H1 (cell line): ENCODE measurements around the gene INHBC. TPM values are rescaled to one million over a fixed set of nuclear protein-coding genes. Genes with fewer than 3 reads are reported as not detected.
A peak's percentile ranks its signal among the peaks of the same experiment; 100 is the strongest.

Source experiments
- CTCF ChIA-PET: fragments of 300-600 bp; sonication (Branson Sonifier 250); formaldehyde crosslinking; loops from one replicate; lab custom pipeline; 2021; ENCODE audit not compliant: partially characterized antibody; lab: Charles Lee
- POLR2A ChIA-PET: fragments of 300-600 bp; sonication (Branson Sonifier 250); formaldehyde crosslinking; loops from one replicate; lab custom pipeline; 2021; ENCODE audit warnings: inconsistent platforms; ENCODE audit not compliant: partially characterized antibody; lab: Charles Lee
- DNase-seq, 2 experiments: peaks; one replicate each; pipeline versions ENCODE4 v3.0.0 to v3.0.0-alpha.2; 2010 to 2022; ENCODE audit warnings: low spot score in 2 of 2, low read depth in 1 of 2, mixed read lengths in 1 of 2
- FAIRE-seq: peaks from 2 replicates; lab custom pipeline; 2011; peaks lifted over from hg19 to GRCh38; lab: Jason Lieb, UNC
- H2AFZ ChIP-seq: 2 replicates; pipeline ENCODE4 v1.8.1; 2012; ENCODE audit warnings: low read length, inconsistent platforms
- H2AK5ac ChIP-seq: 2 replicates; pipeline ENCODE4 v1.6.1; 2013; ENCODE audit warnings: low read depth, low read length
- H2BK120ac ChIP-seq: replicated peaks from 2 replicates; pipeline ENCODE3; 2013; ENCODE audit warnings: low read depth, low read length, inconsistent platforms
- H2BK12ac ChIP-seq: 2 replicates; pipeline ENCODE4 v1.6.1; 2013; ENCODE audit warnings: low read depth, low read length
- H2BK15ac ChIP-seq: 2 replicates; pipeline ENCODE4 v1.6.1; 2013; ENCODE audit warnings: low read length
- H2BK20ac ChIP-seq: 2 replicates; pipeline ENCODE4 v1.6.1; 2013; ENCODE audit warnings: low read length
- H2BK5ac ChIP-seq: 2 replicates; pipeline ENCODE4 v1.6.1; 2013; ENCODE audit warnings: low read depth, low read length
- H3K14ac ChIP-seq: 2 replicates; pipeline ENCODE4 v1.6.1; 2013; ENCODE audit warnings: inconsistent platforms; ENCODE audit not compliant: insufficient read length
- H3K18ac ChIP-seq: 2 replicates; pipeline ENCODE4 v1.6.1; 2013; ENCODE audit warnings: low read length; ENCODE audit errors: extremely low read depth
- H3K23ac ChIP-seq: 2 replicates; pipeline ENCODE4 v1.6.1; 2013; ENCODE audit warnings: inconsistent platforms; ENCODE audit not compliant: insufficient read length
- H3K23me2 ChIP-seq: 2 replicates; pipeline ENCODE4 v1.6.1; 2013; ENCODE audit warnings: low read depth, low read length
- H3K27ac ChIP-seq: 2 replicates; pipeline ENCODE4 v1.6.1; 2011; ENCODE audit warnings: low read depth, low read length, inconsistent platforms
- H3K27me3 ChIP-seq, 4 experiments: replicated peaks in 1 of 4; 1 replicate in 1 of 4; 2 replicates in 3 of 4; pipeline versions ENCODE4 v1.6.1 to v1.8.1; 2011 to 2013; ENCODE audit warnings: low read length in 3 of 4, mild to moderate bottlenecking in 3 of 4, inconsistent platforms in 2 of 4, mixed read lengths in 2 of 4, moderate library complexity in 1 of 4; ENCODE audit not compliant: control insufficient read depth in 3 of 4, insufficient read depth in 3 of 4; ENCODE audit errors: extremely low read depth in 1 of 4
- H3K36me3 ChIP-seq, 4 experiments: 2 replicates each; pipeline versions ENCODE4 v1.6.1 to v1.8.1; 2011 to 2013; ENCODE audit warnings: mild to moderate bottlenecking in 4 of 4, low read length in 3 of 4, moderate library complexity in 2 of 4, control low read depth in 1 of 4, inconsistent platforms in 1 of 4; ENCODE audit not compliant: insufficient read depth in 4 of 4, control insufficient read depth in 2 of 4
- H3K4ac ChIP-seq: replicated peaks from 2 replicates; pipeline ENCODE3; 2013; ENCODE audit warnings: low read length, low read depth, mixed read lengths, inconsistent platforms; ENCODE audit not compliant: insufficient read length
- H3K4me1 ChIP-seq, 4 experiments: replicated peaks in 1 of 4; 1 replicate in 1 of 4; 2 replicates in 3 of 4; pipeline versions ENCODE4 v1.6.1 to v1.8.1; 2011 to 2013; ENCODE audit warnings: low read length in 3 of 4, inconsistent platforms in 2 of 4, mixed read lengths in 1 of 4; ENCODE audit not compliant: insufficient read depth in 4 of 4, control insufficient read depth in 3 of 4
- H3K4me2 ChIP-seq, 2 experiments: 2 replicates each; pipeline versions ENCODE4 v1.6.1 to v1.8.1; 2011 to 2013; ENCODE audit warnings: low read depth in 2 of 2, low read length in 2 of 2, control low read depth in 1 of 2, inconsistent platforms in 1 of 2, mild to moderate bottlenecking in 1 of 2; ENCODE audit not compliant: insufficient read depth in 1 of 2
- H3K4me3 ChIP-seq, 4 experiments: fragments of 200-600, 300-600 bp in 1 of 4; sonication (generic), shearing (Covaris generic), sonication (Bioruptor Twin) in 1 of 4; 2 replicates each; pipeline versions ENCODE4 v1.5.1 to v1.8.1; 2011 to 2016; ENCODE audit warnings: low read length in 4 of 4, low read depth in 3 of 4, control low read depth in 2 of 4, inconsistent platforms in 2 of 4, mild to moderate bottlenecking in 2 of 4, mixed read lengths in 1 of 4, moderate library complexity in 1 of 4; ENCODE audit not compliant: insufficient read depth in 2 of 4; ENCODE audit errors: extremely low read depth in 1 of 4
- H3K56ac ChIP-seq: replicated peaks from 2 replicates; pipeline ENCODE3; 2013; ENCODE audit warnings: low read depth, mild to moderate bottlenecking, mixed read lengths, low read length, inconsistent platforms; ENCODE audit not compliant: insufficient read length
- H3K79me1 ChIP-seq: 2 replicates; pipeline ENCODE4 v1.6.1; 2013; ENCODE audit warnings: low read depth, low read length, control low read depth
- H3K79me2 ChIP-seq, 2 experiments: 2 replicates each; pipeline versions ENCODE4 v1.6.1 to v1.8.1; 2012 to 2013; ENCODE audit warnings: low read length in 2 of 2, mild to moderate bottlenecking in 2 of 2, inconsistent platforms in 1 of 2; ENCODE audit not compliant: insufficient read depth in 2 of 2, control insufficient read depth in 1 of 2
- H3K9ac ChIP-seq, 4 experiments: replicated peaks in 1 of 4; 1 replicate in 1 of 4; 2 replicates in 3 of 4; pipeline versions ENCODE4 v1.6.1 to v1.8.1; 2011 to 2013; ENCODE audit warnings: low read depth in 3 of 4, low read length in 3 of 4, control low read depth in 2 of 4, mild to moderate bottlenecking in 2 of 4, moderate library complexity in 2 of 4, inconsistent platforms in 1 of 4; ENCODE audit errors: extremely low read depth in 1 of 4
- H3K9me3 ChIP-seq, 2 experiments: 2 replicates each; pipeline versions ENCODE4 v1.6.1 to v1.8.1; 2012 to 2013; ENCODE audit warnings: mild to moderate bottlenecking in 2 of 2, moderate library complexity in 2 of 2, control low read depth in 1 of 2, inconsistent platforms in 1 of 2, low read depth in 1 of 2, low read length in 1 of 2, mixed read lengths in 1 of 2; ENCODE audit not compliant: insufficient read depth in 2 of 2
- H4K20me1 ChIP-seq, 2 experiments: replicated peaks in 1 of 2; 2 replicates each; pipeline versions ENCODE3 to v1.8.1; 2011 to 2013; ENCODE audit warnings: inconsistent platforms in 2 of 2, low read length in 2 of 2, mild to moderate bottlenecking in 1 of 2; ENCODE audit not compliant: insufficient read depth in 2 of 2, control insufficient read depth in 1 of 2
- H4K5ac ChIP-seq: 2 replicates; pipeline ENCODE4 v1.6.1; 2013; ENCODE audit warnings: low read length, low read depth, mixed read lengths, inconsistent platforms; ENCODE audit not compliant: insufficient read length
- H4K8ac ChIP-seq: 2 replicates; pipeline ENCODE4 v1.8.0; 2013; ENCODE audit warnings: mild to moderate bottlenecking, moderate library complexity, low read length, inconsistent platforms; ENCODE audit not compliant: insufficient read depth; ENCODE audit errors: extremely low read depth
- H4K91ac ChIP-seq: replicated peaks from 2 replicates; pipeline ENCODE3; 2013; ENCODE audit warnings: low read length, mixed read lengths, inconsistent platforms; ENCODE audit not compliant: insufficient read length
- BACH1 ChIP-seq: IDR thresholded peaks from 2 replicates; pipeline ENCODE4 v1.6.1; 2012; ENCODE audit warnings: low read length, improper control_type of control experiment
- E2F6 ChIP-seq: IDR thresholded peaks from 2 replicates; pipeline ENCODE4 v1.6.1; 2012; ENCODE audit warnings: inconsistent platforms
- MAFK ChIP-seq: IDR thresholded peaks from 2 replicates; pipeline ENCODE4 v1.6.1; 2012; ENCODE audit warnings: low read depth, mild to moderate bottlenecking, improper control_type of control experiment, low read length
- SIRT6 ChIP-seq: IDR thresholded peaks from one replicate; pipeline ENCODE4 v1.7.1; 2012; ENCODE audit warnings: low read length, inconsistent platforms
- SP2 ChIP-seq: IDR thresholded peaks from 2 replicates; pipeline ENCODE4 v1.6.1; 2012; ENCODE audit warnings: mild to moderate bottlenecking, low read length, inconsistent platforms
- YY1 ChIP-seq: IDR thresholded peaks from 2 replicates; pipeline ENCODE4 v1.6.1; 2011; ENCODE audit warnings: low read depth, mild to moderate bottlenecking, low read length
- whole genome bisulfite sequencing, 2 experiments: shearing (Covaris generic) in 1 of 2; methylation state at CpG; one replicate each; pipeline versions ENCODE4 v1.1.6 to v1.1.7; 2013 to 2015; ENCODE audit warnings: low lambda C conversion rate in 2 of 2, mixed read lengths in 2 of 2, inconsistent platforms in 1 of 2, low coverage in 1 of 2, missing lambda C conversion rate in 1 of 2; ENCODE audit not compliant: insufficient replicate concordance in 2 of 2, insufficient coverage in 1 of 2, insufficient read length in 1 of 2; ENCODE audit errors: extremely low coverage in 1 of 2, missing lambda C conversion rate in 1 of 2; 5-methylcytosine and 5-hydroxymethylcytosine counted together
- polyA plus RNA-seq, 7 experiments: library from polyadenylated mRNA; depleted of rRNA in 3 of 7; stranded (reverse) in 5 of 7; unstranded in 2 of 7; fragments of >200 nt in 5 of 7; fragments of 200-250 nt in 2 of 7; gene quantifications; 1 replicate in 5 of 7; 2 replicates in 1 of 7; 4 replicates in 1 of 7; pipeline versions ENCODE4 v1.2.1 to v1.2.3, GENCODE V29; 2011 to 2013; ENCODE audit warnings: missing spikeins in 2 of 7, mixed read lengths in 2 of 7
- total RNA-seq: library from RNA; stranded (reverse); fragmentation: NEBNext Ultra II Directional; extraction: Animal tissue kit (Norgen Biotek cat#: 25700); gene quantifications from 2 replicates; pipeline ENCODE4 v1.2.1, GENCODE V29; 2021

The INHBC gene
- total and polyA plus RNA-seq, 2 of the 8 experiments (the other 6 are each of a cell fraction or from before 2014, with no cell fraction given): 0.15 TPM; not detected in 1

- H3K4me3 ChIP-seq: peak overlapping the region in 1 of 4 experiments; percentile 69; a peak in 2 of 8 replicates
- no peaks in the 10 kb centered on the region for H3K27me3 ChIP-seq
These were observed 2.9 kb upstream of the INHBC start for GRCh38 chr12:57431654-57432188.

More at GRCh38 chr12:57431654-57432188, 2.9 kb upstream of the INHBC start:
- H3K18ac ChIP-seq: no peak overlapping the region
- no peak overlapping the region for H2BK20ac ChIP-seq
- H2BK5ac ChIP-seq: no peak overlapping the region
- H3K56ac ChIP-seq: no peak overlapping the region
- WGBS, 2 experiments: 93% methylated on average over 11 of the region's 11 CpGs; no CpG with 5 or more reads in 1 of the 2 experiments
- 0 out of 2 replicates have a peak overlapping the region, but pooled peaks have one; percentile 31 for H2AFZ ChIP-seq
- peaks cover 3% of the 10 kb centered on the region for H3K79me1 ChIP-seq
- no peak overlapping the region for H3K4ac ChIP-seq
- H3K23ac ChIP-seq: no peak overlapping the region
- H4K8ac ChIP-seq: no peak overlapping the region
- no peak overlapping the region for H4K91ac ChIP-seq
- H3K4me1 ChIP-seq: peaks cover 0 to 5% (median 2%) of the 10 kb centered on the region in 4 experiments; a peak in 5 of 7 replicates
- ChIA-PET CTCF (interaction anchor here (1.3 to 7.7 kb wide), 4 partner anchors 21 to 218 kb away, joined by 3 to 112 read pairs (median 4); partner anchors contain the start of gene INHBE), POLR2A (interaction anchor here (0.9 to 13.2 kb wide), 2 partner anchors 12 to 19 kb away, joined by 3 to 168 read pairs; partner anchors contain the start of gene INHBE)
- DNase-seq: no peak
- H3K23me2 ChIP-seq: peaks cover 3% of the 10 kb centered on the region; the same call in 1 of the 2 replicates
- H3K14ac ChIP-seq: no peak overlapping the region
- no peak for TF ChIP-seq YY1
- TF ChIP-seq E2F6: no peak
- TF ChIP-seq MAFK: no peak
- TF ChIP-seq SP2: no peak
- TF ChIP-seq BACH1: no peak
- no peak for TF ChIP-seq SIRT6
- no peaks in the 10 kb centered on the region for H3K36me3 ChIP-seq
- no peaks in the 10 kb centered on the region for H3K9me3 ChIP-seq
- H2BK15ac ChIP-seq: no peak overlapping the region
- no peak overlapping the region for H2AK5ac ChIP-seq
- no peak overlapping the region for H3K27ac ChIP-seq
- no peak for FAIRE-seq
- H4K20me1 ChIP-seq: no peaks in the 10 kb centered on the region
- peaks cover 0 to 14% of the 10 kb centered on the region in 2 experiments; a peak in 2 of 4 replicates for H3K79me2 ChIP-seq
- peak overlapping the region; percentile 37 to 57; a peak in 2 of 4 replicates for H3K4me2 ChIP-seq
- no peak overlapping the region; a peak in 1 of 7 replicates for H3K9ac ChIP-seq
- H2BK120ac ChIP-seq: no peak overlapping the region
- H2BK12ac ChIP-seq: no peak overlapping the region
- H4K5ac ChIP-seq: no peak overlapping the region
